Upper lobe of left lung (tissue), 6 donors: ENCODE results near the gene TOMM6. TPM values are rescaled to one million over a fixed set of nuclear protein-coding genes. Genes with fewer than 3 reads are reported as not detected.

Experiments used
- ATAC-seq, 2 donors: fragments of 200-7000 bp; cut with Tn5 transposase; one replicate each; pipeline ENCODE4 v1.9.1; 2022; ENCODE audit warnings: mild to moderate bottlenecking in 2 of 2, moderate library complexity in 2 of 2; ENCODE audit not compliant: low FRiP score in 2 of 2
- DNase-seq, 2 donors: peaks; one replicate each; pipeline ENCODE4 v3.0.0-alpha.2; 2019 to 2020
- H3K27ac ChIP-seq, 4 donors: fragments of 200-600 bp; sonication (generic); one replicate each; pipeline ENCODE4 v1.5.1; 2016 to 2019
- H3K27me3 ChIP-seq, 4 donors: fragments of 200-600 bp; sonication (generic); one replicate each; pipeline ENCODE4 v1.5.1; 2017 to 2019
- H3K36me3 ChIP-seq, 4 donors: fragments of 200-600 bp; sonication (generic); one replicate each; pipeline ENCODE4 v1.5.1; 2016 to 2019
- H3K4me1 ChIP-seq, 4 donors: fragments of 200-600 bp; sonication (generic); one replicate each; pipeline ENCODE4 v1.5.1; 2018 to 2019
- H3K4me3 ChIP-seq, 4 donors: fragments of 200-600 bp; sonication (generic); one replicate each; pipeline ENCODE4 v1.5.1; 2017 to 2019; ENCODE audit warnings: mild to moderate bottlenecking in 2 of 4, moderate library complexity in 1 of 4
- H3K9me3 ChIP-seq, 4 donors: fragments of 200-600 bp; sonication (generic); one replicate each; pipeline ENCODE4 v1.5.1; 2018 to 2019
- CTCF ChIP-seq, 6 experiments: fragments of 450-650 bp in 4 of 6; fragments of 200-600 bp in 2 of 6; sonication (generic) in 2 of 6; IDR thresholded peaks; one replicate each; pipeline ENCODE4 v1.5.1; 2016 to 2019; ENCODE audit warnings: antibody characterized with exemption in 6 of 6
- EP300 ChIP-seq, 4 donors: sonication (generic); formaldehyde crosslinking; IDR thresholded peaks; one replicate each; pipeline ENCODE4 v1.5.1; 2017; ENCODE audit warnings: antibody characterized with exemption in 4 of 4, control low read depth in 2 of 4
- POLR2A ChIP-seq, 4 donors: fragments of 450-650 bp; IDR thresholded peaks; one replicate each; pipeline ENCODE4 v1.5.1; 2016 to 2017; ENCODE audit warnings: antibody characterized with exemption in 4 of 4, mild to moderate bottlenecking in 2 of 4
- POLR2AphosphoS5 ChIP-seq, 2 donors: sonication (generic); formaldehyde crosslinking; IDR thresholded peaks; one replicate each; pipeline ENCODE4 v1.5.1; 2017; ENCODE audit warnings: antibody characterized with exemption in 2 of 2
- WGBS, 2 donors: methylation state at CpG; one replicate each; pipeline ENCODE4 v1.1.5; 2017 to 2018; 5-methylcytosine and 5-hydroxymethylcytosine counted together
- total RNA-seq, 6 donors: library from RNA; depleted of rRNA in 4 of 6; stranded (reverse); fragments of >200 nt in 4 of 6; gene quantifications; one replicate each; pipeline versions ENCODE4 v1.1.0 to v1.2.1, GENCODE V29; 2016 to 2021
- donor health status: DM: no; HTN: no; CAD: no; lungs with moderate emphysema.
- donor health status: DM: no; HTN: yes; CAD: no; lungs with severe emphysema.

TOMM6 gene
- total RNA-seq, 6 donors from 2014 or later: 7.3 to 169 (median 96.9) TPM

- Histone ChIP-seq H3K27me3 (no peaks in the 10 kb centered on the region), H3K4me1 (peaks cover 0 to 6% (median 0%) of the 10 kb centered on the region in 4 donors), H3K9me3 (no peaks in the 10 kb centered on the region), H3K4me3 (no peak overlapping the region), H3K36me3 (no peaks in the 10 kb centered on the region), H3K27ac (no peak overlapping the region)
- DNase-seq (no peak), ATAC-seq (no peak)
- WGBS, 2 donors: 96 to 100% methylated on average over 1 of the region's 1 CpG
- TF ChIP-seq POLR2AphosphoS5 (IDR thresholded peaks at IDR 0.05): no peak
- no peak for TF ChIP-seq POLR2A (IDR thresholded peaks at IDR 0.05)
- no peak for TF ChIP-seq EP300 (IDR thresholded peaks at IDR 0.05)
- no peak for TF ChIP-seq CTCF (IDR thresholded peaks at IDR 0.05)
Observed at GRCh38 chr6:41823178-41823577, 35.7 kb downstream of the TOMM6 start.

- Histone ChIP-seq H3K27me3 (no peaks in the 10 kb centered on the region), H3K4me1 (peaks cover 0 to 6% (median 0%) of the 10 kb centered on the region in 4 donors), H3K4me3 (no peak overlapping the region), H3K27ac (peak overlapping the region in 3 of 4 donors; percentile 22 to 47 (median 45)), H3K9me3 (no peaks in the 10 kb centered on the region), H3K36me3 (no peaks in the 10 kb centered on the region)
- WGBS, 2 donors: 72 to 80% methylated on average over 13 of the region's 13 CpGs
- ATAC-seq (peak in 1 of 2 donors; percentile 79), DNase-seq (peak in 1 of 2 donors; percentile 37)
- no peak for TF ChIP-seq CTCF (IDR thresholded peaks at IDR 0.05)
- no peak for TF ChIP-seq POLR2AphosphoS5 (IDR thresholded peaks at IDR 0.05)
- no peak for TF ChIP-seq EP300 (IDR thresholded peaks at IDR 0.05)
- TF ChIP-seq POLR2A (IDR thresholded peaks at IDR 0.05): no peak
Observed at GRCh38 chr6:41824571-41825569, 37.4 kb downstream of the TOMM6 start.

GRCh38 chr6:41826343-41827022, 39.0 kb downstream of the TOMM6 start:
- no peaks in the 10 kb centered on the region for H3K36me3 ChIP-seq
- no peak for DNase-seq
- no peaks in the 10 kb centered on the region for H3K27me3 ChIP-seq
- ATAC-seq: no peak
- H3K27ac ChIP-seq: no peak overlapping the region
- H3K4me3 ChIP-seq: no peak overlapping the region
- no peaks in the 10 kb centered on the region for H3K9me3 ChIP-seq
- no peak for TF ChIP-seq POLR2A (IDR thresholded peaks at IDR 0.05)
- TF ChIP-seq EP300 (IDR thresholded peaks at IDR 0.05): no peak
- TF ChIP-seq CTCF (IDR thresholded peaks at IDR 0.05): no peak
- no peak for TF ChIP-seq POLR2AphosphoS5 (IDR thresholded peaks at IDR 0.05)
- H3K4me1 ChIP-seq: peaks cover 0 to 6% (median 0%) of the 10 kb centered on the region in 4 donors
- WGBS, 2 donors: 98 to 99% methylated on average over 2 of the region's 2 CpGs

GRCh38 chr6:41832263-41832662, 44.8 kb downstream of the TOMM6 start:
- H3K27me3 ChIP-seq: no peaks in the 10 kb centered on the region
- 89 to 93% methylated on average over 3 of the region's 3 CpGs for WGBS, 2 donors
- no peak for ATAC-seq
- H3K27ac ChIP-seq: no peak overlapping the region
- H3K9me3 ChIP-seq: no peaks in the 10 kb centered on the region
- H3K36me3 ChIP-seq: no peaks in the 10 kb centered on the region
- H3K4me3 ChIP-seq: no peak overlapping the region
- no peak for DNase-seq
- TF ChIP-seq EP300 (IDR thresholded peaks at IDR 0.05) (no peak), POLR2AphosphoS5 (IDR thresholded peaks at IDR 0.05) (no peak), POLR2A (IDR thresholded peaks at IDR 0.05) (no peak), CTCF (IDR thresholded peaks at IDR 0.05) (no peak)
- no peaks in the 10 kb centered on the region for H3K4me1 ChIP-seq
